Neural progenitor cell (in vitro differentiated cells): ENCODE data around the gene EEIG1. TPM values are rescaled to one million over a fixed set of nuclear protein-coding genes. Genes with fewer than 3 reads are reported as not detected.
A peak's percentile ranks its signal among the peaks of the same experiment; 100 is the strongest.

Source experiments
- DNase-seq: peaks from one replicate; pipeline ENCODE4 v3.0.0-alpha.2; 2016; ENCODE audit warnings: low spot score
- H2AFZ ChIP-seq: fragments of 200-600 bp; sonication (generic); replicated peaks from 2 replicates; pipeline ENCODE4 v1.6.1; 2016; ENCODE audit warnings: antibody characterized with exemption
- H3F3A ChIP-seq: fragments of 200-600 bp; sonication (generic); 2 replicates; pipeline ENCODE4 v1.6.1; 2016; ENCODE audit warnings: antibody characterized with exemption, low read depth
- H3K27ac ChIP-seq: fragments of 200-600 bp; sonication (generic); 2 replicates; pipeline ENCODE4 v1.5.1; 2016; ENCODE audit warnings: mild to moderate bottlenecking
- H3K27me3 ChIP-seq: fragments of 200-600 bp; sonication (generic); 2 replicates; pipeline ENCODE4 v1.6.1; 2016; ENCODE audit warnings: mild to moderate bottlenecking, moderate library complexity
- H3K36me3 ChIP-seq: fragments of 200-600 bp; sonication (generic); 2 replicates; pipeline ENCODE4 v1.5.1; 2016
- H3K4me1 ChIP-seq: fragments of 200-600 bp; sonication (generic); 2 replicates; pipeline ENCODE4 v1.6.1; 2016; ENCODE audit warnings: mixed run types
- H3K4me2 ChIP-seq: fragments of 200-600 bp; sonication (generic); 2 replicates; pipeline ENCODE4 v1.6.1; 2016
- H3K4me3 ChIP-seq: fragments of 200-600 bp; sonication (generic); 2 replicates; pipeline ENCODE4 v1.5.1; 2016
- H3K79me2 ChIP-seq: fragments of 200-600 bp; sonication (generic); 2 replicates; pipeline ENCODE4 v1.6.1; 2016; ENCODE audit warnings: low read depth
- H3K9ac ChIP-seq: fragments of 200-600 bp; sonication (generic); 2 replicates; pipeline ENCODE4 v1.6.1; 2016
- H3K9me3 ChIP-seq: fragments of 200-600 bp; sonication (generic); 2 replicates; pipeline ENCODE4 v1.5.1; 2016; ENCODE audit warnings: low read depth
- H4K20me1 ChIP-seq: fragments of 200-600 bp; sonication (generic); 2 replicates; pipeline ENCODE4 v1.6.1; 2016; ENCODE audit warnings: low read depth
- H3K27ac Mint-ChIP-seq: 3 replicates; pipeline ENCODE4 v1.8.0; 2021; ENCODE audit warnings: mixed read lengths
- H3K27me3 Mint-ChIP-seq: 2 replicates; pipeline ENCODE4 v1.8.0; 2022; ENCODE audit warnings: low read depth, mild to moderate bottlenecking, inconsistent platforms, moderate library complexity, mixed read lengths; ENCODE audit not compliant: insufficient read depth
- H3K36me3 Mint-ChIP-seq: 3 replicates; pipeline ENCODE4 v1.8.0; 2021; ENCODE audit warnings: mixed read lengths
- H3K4me1 Mint-ChIP-seq: 3 replicates; pipeline ENCODE4 v1.8.0; 2021; ENCODE audit warnings: mixed read lengths
- H3K4me3 Mint-ChIP-seq: 3 replicates; pipeline ENCODE4 v1.8.0; 2021; ENCODE audit warnings: mild to moderate bottlenecking, moderate library complexity, mixed read lengths
- H3K9me3 Mint-ChIP-seq: 3 replicates; pipeline ENCODE4 v1.8.0; 2020; ENCODE audit warnings: mixed read lengths
- CTCF ChIP-seq: fragments of 200-600 bp; sonication (generic); IDR thresholded peaks from 2 replicates; pipeline ENCODE4 v1.5.1; 2017; ENCODE audit warnings: antibody characterized with exemption, mild to moderate bottlenecking
- EZH2 ChIP-seq: fragments of 200-600 bp; sonication (generic); IDR thresholded peaks from 2 replicates; pipeline ENCODE4 v1.6.1; 2017; ENCODE audit warnings: antibody characterized with exemption, mild to moderate bottlenecking, moderate library complexity
- EZH2phosphoT487 ChIP-seq: fragments of 200-600 bp; sonication (generic); IDR thresholded peaks from 2 replicates; pipeline ENCODE4 v1.6.1; 2017; ENCODE audit warnings: antibody characterized with exemption
- total RNA-seq: library from RNA; depleted of rRNA; stranded (reverse); fragments of >200 nt; gene quantifications from 2 replicates; pipeline ENCODE4 v1.2.3, GENCODE V29; 2015; ENCODE audit warnings: low replicate concordance

Gene EEIG1
- total RNA-seq, 1 donor from 2014 or later = 8.8 TPM

- Histone ChIP-seq H3K4me1 (peaks cover 16% of the 10 kb centered on the region), H3K27ac (no peak overlapping the region)
Measured at GRCh38 chr9:127963359-127964064, 17.3 kb downstream of the EEIG1 start.

GRCh38 chr9:127963041-127963358 is 17.8 kb downstream of the EEIG1 start:
- Mint-ChIP-seq H3K27me3 (peaks cover 2% of the 10 kb centered on the region), H3K36me3 (peaks cover 6% of the 10 kb centered on the region), H3K4me1 (peaks cover 40% of the 10 kb centered on the region), H3K9me3 (peaks cover 3% of the 10 kb centered on the region), H3K4me3 (no peak overlapping the region), H3K27ac (no peak overlapping the region)
- Histone ChIP-seq H3K27ac (no peak overlapping the region), H3K9me3 (no peaks in the 10 kb centered on the region), H3K9ac (no peak overlapping the region), H3F3A (peaks cover 16% of the 10 kb centered on the region), H3K36me3 (no peaks in the 10 kb centered on the region), H3K4me1 (peaks cover 16% of the 10 kb centered on the region), H2AFZ (no peak overlapping the region), H3K27me3 (no peaks in the 10 kb centered on the region), H3K4me3 (no peak overlapping the region), H3K4me2 (no peak overlapping the region), H3K79me2 (peaks cover 98% of the 10 kb centered on the region), H4K20me1 (peaks cover 99% of the 10 kb centered on the region)
- TF ChIP-seq CTCF (no peak), EZH2 (no peak), EZH2phosphoT487 (no peak)
- no peak for DNase-seq

More at GRCh38 chr9:127963359-127964064, 17.3 kb downstream of the EEIG1 start:
- Histone ChIP-seq H3K9ac (no peak overlapping the region), H3K79me2 (peaks cover 98% of the 10 kb centered on the region), H2AFZ (no peak overlapping the region), H3K9me3 (no peaks in the 10 kb centered on the region), H3K4me3 (no peak overlapping the region), H3K36me3 (no peaks in the 10 kb centered on the region), H4K20me1 (peaks cover 99% of the 10 kb centered on the region), H3F3A (peaks cover 16% of the 10 kb centered on the region), H3K4me2 (no peak overlapping the region), H3K27me3 (no peaks in the 10 kb centered on the region)
- TF ChIP-seq EZH2phosphoT487 = no peak
- no peak for TF ChIP-seq CTCF
- TF ChIP-seq EZH2 = no peak
- H3K4me1 Mint-ChIP-seq = peaks cover 44% of the 10 kb centered on the region
- DNase-seq = no peak
- peaks cover 5% of the 10 kb centered on the region for H3K36me3 Mint-ChIP-seq
- peaks cover 2% of the 10 kb centered on the region for H3K27me3 Mint-ChIP-seq
- H3K9me3 Mint-ChIP-seq = peaks cover 2% of the 10 kb centered on the region
- H3K4me3 Mint-ChIP-seq = no peak overlapping the region
- H3K27ac Mint-ChIP-seq = peak overlapping the region; percentile 74

- Mint-ChIP-seq H3K4me1 (peaks cover 40% of the 10 kb centered on the region), H3K9me3 (peaks cover 5% of the 10 kb centered on the region), H3K27me3 (peaks cover 2% of the 10 kb centered on the region), H3K36me3 (peaks cover 9% of the 10 kb centered on the region), H3K4me3 (no peak overlapping the region), H3K27ac (peak overlapping the region; percentile 42)
- no peak overlapping the region for H2AFZ ChIP-seq
- H3K27me3 ChIP-seq = no peaks in the 10 kb centered on the region
- no peak overlapping the region for H3K4me2 ChIP-seq
- H3K27ac ChIP-seq = no peak overlapping the region
- no peaks in the 10 kb centered on the region for H3K9me3 ChIP-seq
- H3K9ac ChIP-seq = no peak overlapping the region
- peaks cover 98% of the 10 kb centered on the region for H3K79me2 ChIP-seq
- peaks cover 99% of the 10 kb centered on the region for H4K20me1 ChIP-seq
- no peak for DNase-seq
- no peaks in the 10 kb centered on the region for H3K36me3 ChIP-seq
- peaks cover 16% of the 10 kb centered on the region for H3K4me1 ChIP-seq
- no peak for TF ChIP-seq EZH2phosphoT487
- peaks cover 16% of the 10 kb centered on the region for H3F3A ChIP-seq
- no peak overlapping the region for H3K4me3 ChIP-seq
Measured at GRCh38 chr9:127962278-127962677, 18.5 kb downstream of the EEIG1 start.

- Histone ChIP-seq H3K9me3 (no peaks in the 10 kb centered on the region), H3K79me2 (peaks cover 98% of the 10 kb centered on the region), H3K9ac (no peak overlapping the region), H3K27ac (no peak overlapping the region), H2AFZ (no peak overlapping the region), H3K4me3 (no peak overlapping the region), H4K20me1 (peaks cover 99% of the 10 kb centered on the region), H3K27me3 (no peaks in the 10 kb centered on the region), H3F3A (peaks cover 16% of the 10 kb centered on the region), H3K4me1 (peaks cover 16% of the 10 kb centered on the region), H3K4me2 (no peak overlapping the region), H3K36me3 (no peaks in the 10 kb centered on the region)
- Mint-ChIP-seq H3K4me3 (no peak overlapping the region), H3K27ac (no peak overlapping the region), H3K27me3 (peaks cover 2% of the 10 kb centered on the region), H3K9me3 (peaks cover 5% of the 10 kb centered on the region), H3K36me3 (peaks cover 9% of the 10 kb centered on the region), H3K4me1 (peaks cover 34% of the 10 kb centered on the region)
- TF ChIP-seq EZH2 = no peak
- no peak for TF ChIP-seq CTCF
- no peak for TF ChIP-seq EZH2phosphoT487
- DNase-seq = no peak
Measured at GRCh38 chr9:127961613-127962155, 19.1 kb downstream of the EEIG1 start.
